Measurements from ENCODE around the gene PITPNC1.
"Not testable (repeated sequence)": the region's sequence is repeated elsewhere in the genome, so short reads cannot be mapped to it uniquely, and the experiment has no call there.

Gene PITPNC1

GRCh38 chr17:67632141-67632540 lies 255.1 kb downstream of the PITPNC1 start:
- DNase-seq, result no peak

GRCh38 chr17:67633751-67634211 lies 256.7 kb downstream of the PITPNC1 start:
- no peak for DNase-seq

GRCh38 chr17:67635681-67636080 lies 258.6 kb downstream of the PITPNC1 start:
- DNase-seq, result no peak

- no peak for DNase-seq
Observed at GRCh38 chr17:67636312-67636711, 259.2 kb downstream of the PITPNC1 start.

GRCh38 chr17:67636834-67637520 lies 259.9 kb downstream of the PITPNC1 start:
- DNase-seq, result no peak

GRCh38 chr17:67637901-67638641 lies 261.0 kb downstream of the PITPNC1 start:
- DNase-seq, result no peak

GRCh38 chr17:67638871-67639270 lies 261.8 kb downstream of the PITPNC1 start:
- DNase-seq, result no peak

- DNase-seq, result no peak
Observed at GRCh38 chr17:67639555-67639954, 262.5 kb downstream of the PITPNC1 start.

GRCh38 chr17:67639979-67640378 lies 262.9 kb downstream of the PITPNC1 start:
- no peak for DNase-seq

GRCh38 chr17:67642488-67642887 lies 265.4 kb downstream of the PITPNC1 start:
- no peak for DNase-seq

- DNase-seq, result no peak
Observed at GRCh38 chr17:67644061-67644460, 267.0 kb downstream of the PITPNC1 start.

GRCh38 chr17:67645195-67645594 lies 268.1 kb downstream of the PITPNC1 start:
- DNase-seq, result not testable (repeated sequence)

- peak in 1 of 2 donors; percentile 4 for DNase-seq
Observed at GRCh38 chr17:67646472-67646871, 269.4 kb downstream of the PITPNC1 start.

GRCh38 chr17:67647482-67647881 lies 270.4 kb downstream of the PITPNC1 start:
- DNase-seq, result no peak

- peak in 1 of 2 donors; percentile 44 for DNase-seq
Observed at GRCh38 chr17:67648032-67648905, 271.2 kb downstream of the PITPNC1 start.

GRCh38 chr17:67648906-67649295 lies 271.8 kb downstream of the PITPNC1 start:
- DNase-seq, result not testable (repeated sequence)

GRCh38 chr17:67649891-67650290 lies 272.8 kb downstream of the PITPNC1 start:
- no peak for DNase-seq

GRCh38 chr17:67651218-67651579 lies 274.1 kb downstream of the PITPNC1 start:
- DNase-seq, result not testable (repeated sequence)

GRCh38 chr17:67652433-67652832 lies 275.4 kb downstream of the PITPNC1 start:
- DNase-seq, result no peak

GRCh38 chr17:67655478-67656148 lies 278.5 kb downstream of the PITPNC1 start:
- DNase-seq, result no peak

- DNase-seq, result no peak
Observed at GRCh38 chr17:67656494-67657203, 279.6 kb downstream of the PITPNC1 start.

GRCh38 chr17:67657596-67657995 lies 280.5 kb downstream of the PITPNC1 start:
- DNase-seq, result no peak

Data from inflammatory macrophage treated with lipopolysaccharide for 1 hour (primary cell).